Peyer's patch (tissue), 4 donors: ENCODE results near the gene ADM. TPM values are rescaled to one million over a fixed set of nuclear protein-coding genes. Genes with fewer than 3 reads are reported as not detected.

Experiments used
- DNase-seq, 3 donors: peaks; one replicate each; pipeline ENCODE4 v3.0.0-alpha.2; 2017 to 2019
- H3K27ac ChIP-seq, 4 donors: fragments of 200-600 bp; sonication (generic); one replicate each; pipeline ENCODE4 v1.5.1; 2016 to 2019
- H3K27me3 ChIP-seq, 2 donors: fragments of 200-600 bp; sonication (generic); one replicate each; pipeline ENCODE4 v1.5.1; 2019
- H3K36me3 ChIP-seq, 3 donors: fragments of 200-600 bp; sonication (generic); one replicate each; pipeline ENCODE4 v1.5.1; 2016 to 2019
- H3K4me1 ChIP-seq, 4 donors: fragments of 200-600 bp; sonication (generic); one replicate each; pipeline ENCODE4 v1.5.1; 2016 to 2019
- H3K4me3 ChIP-seq, 4 donors: fragments of 200-600 bp; sonication (generic); 1 replicate in 3 of 4; 2 replicates in 1 of 4; pipeline ENCODE4 v1.5.1; 2016 to 2019; ENCODE audit warnings: mild to moderate bottlenecking in 1 of 4
- H3K9me3 ChIP-seq, 4 donors: fragments of 200-600 bp; sonication (generic); one replicate each; pipeline ENCODE4 v1.5.1; 2016 to 2019; ENCODE audit warnings: mild to moderate bottlenecking in 1 of 4
- CTCF ChIP-seq, 6 experiments: fragments of 450-650 bp in 4 of 6; fragments of 200-600 bp in 2 of 6; sonication (generic) in 1 of 6; IDR thresholded peaks; one replicate each; pipeline ENCODE4 v1.5.1; 2017 to 2019; ENCODE audit warnings: antibody characterized with exemption in 6 of 6, mild to moderate bottlenecking in 3 of 6, moderate library complexity in 1 of 6
- POLR2A ChIP-seq, 2 donors: fragments of 450-650 bp; IDR thresholded peaks; one replicate each; pipeline ENCODE4 v1.5.1; 2017; ENCODE audit warnings: antibody characterized with exemption in 2 of 2, mild to moderate bottlenecking in 2 of 2, moderate library complexity in 2 of 2
- total RNA-seq, 4 donors: library from RNA; depleted of rRNA; stranded (reverse); fragments of >200 nt; gene quantifications; one replicate each; pipeline ENCODE4 v1.1.0, GENCODE V29; 2016

The ADM gene
- total RNA-seq, 4 donors from 2014 or later = 75.5 to 323 (median 106) TPM

DNA sequence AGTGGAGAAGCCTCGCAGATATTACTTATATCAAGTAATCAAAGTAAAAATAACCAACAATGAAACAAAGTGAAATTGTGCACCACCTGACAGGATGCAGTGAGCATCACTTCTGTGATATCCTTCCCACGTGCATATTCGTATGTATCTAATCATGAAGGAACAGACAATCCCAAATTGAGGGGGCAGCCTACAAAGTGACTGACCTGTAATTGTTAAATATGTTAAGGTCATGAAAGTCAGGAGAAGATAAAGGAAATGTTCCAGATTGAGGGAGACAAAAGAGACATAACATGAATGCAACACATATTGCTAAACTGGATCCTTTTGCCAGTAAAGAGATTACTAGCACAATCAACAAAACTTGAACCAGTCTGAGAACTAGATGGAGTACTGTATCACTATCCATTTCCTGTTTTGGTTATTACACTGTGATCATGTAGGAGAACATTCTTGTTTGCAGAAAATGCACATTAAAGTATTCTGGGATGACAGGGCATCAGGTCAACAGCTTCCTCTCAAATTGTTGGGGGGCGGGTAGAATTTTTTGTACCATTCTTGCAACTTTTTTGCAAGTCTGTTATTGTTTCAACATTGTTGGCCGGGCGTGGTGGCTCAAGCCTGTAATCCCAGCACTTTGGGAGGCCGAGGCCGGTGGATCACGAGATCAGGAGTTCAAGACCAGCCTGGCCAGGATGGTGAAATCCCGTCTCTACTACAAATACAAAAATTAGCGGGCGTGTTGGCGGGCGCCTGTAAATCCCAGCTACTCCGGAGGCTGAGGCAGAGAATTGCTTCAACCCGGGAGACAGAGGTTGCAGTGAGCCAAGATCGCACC is 12.9 kb upstream of the ADM start:
- no peak for TF ChIP-seq CTCF (IDR thresholded peaks at IDR 0.05)
- no peak for TF ChIP-seq POLR2A (IDR thresholded peaks at IDR 0.05)
- Histone ChIP-seq H3K27ac (peak overlapping the region; percentile 14 to 99 (median 67)), H3K27me3 (no peaks in the 10 kb centered on the region), H3K4me1 (peaks cover 0 to 28% (median 6%) of the 10 kb centered on the region in 4 donors), H3K9me3 (no peaks in the 10 kb centered on the region), H3K4me3 (no peak overlapping the region), H3K36me3 (no peaks in the 10 kb centered on the region)
- peak in 1 of 3 donors; percentile 52 for DNase-seq

DNA sequence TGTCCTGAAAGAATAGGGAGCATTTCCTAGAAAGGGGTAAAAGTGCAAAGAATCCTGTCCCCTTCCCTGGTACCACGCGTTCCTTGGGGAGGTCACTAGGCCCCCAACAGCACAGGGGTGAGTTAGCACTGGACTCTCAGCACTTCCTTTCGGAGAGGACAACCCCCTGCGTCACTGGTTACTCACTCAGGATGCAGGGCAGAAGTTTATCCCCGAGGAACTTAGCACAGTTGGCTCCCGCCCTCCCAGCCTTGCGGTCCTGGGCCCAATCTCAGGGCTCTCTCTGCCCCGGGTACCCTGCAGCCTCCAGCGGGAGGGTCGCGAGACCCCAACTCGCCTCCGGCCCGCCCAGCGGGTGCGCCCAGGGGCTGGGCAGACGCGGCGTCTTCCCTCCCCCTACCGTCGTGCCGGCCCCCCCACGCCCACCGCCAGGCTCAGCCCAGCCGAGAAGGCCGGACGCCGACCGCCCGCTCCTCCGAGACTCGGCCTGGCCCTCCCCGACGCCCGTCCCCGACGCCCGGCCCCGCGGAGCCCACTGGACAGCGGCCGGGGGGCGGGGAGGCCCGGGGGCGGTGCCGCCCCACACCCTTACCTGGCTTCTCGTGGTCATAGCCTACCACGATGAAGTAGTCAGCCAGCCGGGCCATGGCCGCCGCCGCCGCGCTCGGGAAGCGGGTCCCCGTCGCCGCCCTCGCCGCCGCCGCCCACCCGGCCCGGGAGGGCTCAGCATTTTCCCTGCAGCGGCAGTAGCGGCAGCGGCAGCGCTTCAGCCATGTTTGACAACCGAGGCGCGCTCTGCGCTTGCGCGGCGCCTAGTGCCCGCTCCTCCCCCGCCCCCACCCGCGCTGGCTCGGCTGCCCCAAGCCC is 11.2 kb upstream of the ADM start, which contains the start of gene SBF2:
TSS of gene SBF2 (minus strand) at position 797 of the 867 bp plus-strand sequence. CDS start at position 647, 150 bp downstream.
- Histone ChIP-seq H3K27me3 (no peaks in the 10 kb centered on the region), H3K27ac (peak within 1 kb of the TSS; percentile 87 to 99 (median 94)), H3K36me3 (no peaks in the 10 kb centered on the region), H3K4me3 (peak within 1 kb of the TSS; percentile 84 to 99 (median 99)), H3K4me1 (peaks cover 0 to 28% (median 6%) of the 10 kb centered on the region in 4 donors), H3K9me3 (no peaks in the 10 kb centered on the region)
- TF ChIP-seq POLR2A (IDR thresholded peaks at IDR 0.05) = peak; percentile 80 to 92
- no peak for TF ChIP-seq CTCF (IDR thresholded peaks at IDR 0.05)
- peak; percentile 72 to 90 (median 89) for DNase-seq

DNA sequence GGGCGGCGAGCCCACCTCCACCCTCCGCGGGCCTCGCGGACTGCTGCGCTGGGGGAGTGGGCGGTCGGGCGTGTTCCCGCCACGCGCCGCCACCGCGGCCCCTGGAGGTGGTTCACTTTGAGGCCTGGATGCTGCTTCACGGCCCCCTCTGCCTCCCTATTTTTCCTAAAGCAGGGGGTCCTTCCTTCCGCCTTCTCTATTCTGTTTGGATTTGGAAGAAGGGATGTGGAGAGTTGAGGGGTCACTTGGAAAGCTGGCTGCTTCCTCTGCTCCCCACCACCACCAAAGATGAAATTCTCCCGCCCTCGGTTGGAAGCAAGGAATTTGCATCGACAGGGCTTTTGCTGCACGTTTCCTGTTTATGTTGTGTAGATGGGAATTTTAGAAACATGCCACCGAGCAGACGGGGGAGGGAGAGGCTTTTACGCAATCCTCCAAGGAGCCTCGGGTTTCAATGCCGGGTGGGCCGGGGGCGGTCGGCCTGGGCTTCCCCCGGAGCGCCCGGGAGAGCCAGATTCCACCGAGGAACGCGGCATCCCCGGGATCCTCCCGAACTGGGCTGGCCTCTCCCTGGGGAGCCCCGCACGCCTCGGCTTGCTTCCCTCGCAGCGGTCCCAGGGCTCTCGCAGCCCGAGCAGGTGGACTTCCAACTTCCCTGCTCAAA is 10.5 kb upstream of the ADM start:
- Histone ChIP-seq H3K27me3 (no peaks in the 10 kb centered on the region), H3K9me3 (no peaks in the 10 kb centered on the region), H3K27ac (peak overlapping the region; percentile 87 to 99 (median 94)), H3K4me3 (peak overlapping the region; percentile 84 to 99 (median 99)), H3K36me3 (no peaks in the 10 kb centered on the region), H3K4me1 (peaks cover 0 to 28% (median 6%) of the 10 kb centered on the region in 4 donors)
- DNase-seq = peak in 2 of 3 donors; percentile 56 to 57
- TF ChIP-seq POLR2A (IDR thresholded peaks at IDR 0.05) = no peak
- no peak for TF ChIP-seq CTCF (IDR thresholded peaks at IDR 0.05)

DNA sequence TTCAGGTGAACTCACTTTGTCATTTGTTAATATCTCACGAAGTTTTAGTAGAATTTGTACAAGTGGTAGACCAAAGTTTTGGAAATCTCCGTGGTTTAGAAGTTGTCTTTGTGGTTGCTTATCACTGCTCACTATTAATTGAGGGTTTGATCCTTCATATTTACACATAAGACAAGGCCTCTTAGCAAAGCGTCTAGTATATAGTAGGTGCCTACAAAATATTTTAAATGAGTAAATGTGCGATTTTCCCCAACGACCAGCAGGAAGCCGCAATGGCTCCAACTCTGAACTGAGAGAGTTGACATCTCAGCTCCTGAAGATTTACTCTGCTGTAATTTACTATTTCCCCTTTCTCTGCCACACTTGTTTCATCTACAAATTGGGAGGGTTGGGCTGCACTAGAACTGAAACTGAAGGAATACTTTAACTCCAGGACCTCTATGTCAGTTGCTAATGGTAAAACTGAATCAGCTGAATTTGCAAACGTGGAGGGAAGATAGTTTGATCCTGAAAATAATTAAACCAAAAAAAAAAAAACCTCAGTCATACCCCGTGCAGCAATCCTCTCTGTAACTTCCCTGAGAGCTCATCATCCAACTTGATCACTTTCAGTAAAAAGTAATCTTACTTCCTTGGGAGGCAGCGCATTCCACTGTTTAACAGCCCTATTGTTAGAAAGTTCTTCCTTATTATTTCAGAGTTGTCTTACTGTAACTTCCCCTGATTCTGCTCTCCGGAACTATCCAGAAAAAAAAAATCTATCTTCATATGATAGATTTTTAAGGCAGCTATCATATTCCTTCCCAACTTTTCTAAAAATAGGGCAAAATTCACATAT is 9.6 kb upstream of the ADM start:
- Histone ChIP-seq H3K4me3 (peak overlapping the region in 2 of 4 donors; percentile 99), H3K36me3 (no peaks in the 10 kb centered on the region), H3K27me3 (no peaks in the 10 kb centered on the region), H3K9me3 (no peaks in the 10 kb centered on the region), H3K27ac (peak overlapping the region; percentile 87 to 99 (median 94)), H3K4me1 (peaks cover 0 to 26% (median 6%) of the 10 kb centered on the region in 4 donors)
- no peak for TF ChIP-seq CTCF (IDR thresholded peaks at IDR 0.05)
- no peak for TF ChIP-seq POLR2A (IDR thresholded peaks at IDR 0.05)
- DNase-seq = no peak
